ENCODE measurements around the gene SMIM7. TPM values are rescaled to one million over a fixed set of nuclear protein-coding genes. Genes with fewer than 3 reads are reported as not detected.

Gene SMIM7
- total and polyA plus RNA-seq, 2 of the 13 experiments (the other 11 are each of a cell fraction or from before 2014, with no cell fraction given): 55.7 to 74.9 TPM

- no peak for FAIRE-seq
- Histone ChIP-seq H3K9me3 (ENCODE audit: low read length) (no peaks in the 10 kb centered on the region), H3K4me2 (ENCODE audit: low read depth, low read length) (no peak overlapping the region), H3K27me3 (ENCODE audit: control insufficient read depth in 1 of 2, insufficient read depth in 2 of 2, low read length in 2 of 2) (no peaks in the 10 kb centered on the region), H3K4me1 (ENCODE audit: insufficient read depth, low read length) (peaks cover 14% of the 10 kb centered on the region), H3K4me3 (replicated peaks in 1 of 3; ENCODE audit: insufficient read depth in 1 of 3, low read depth in 2 of 3, low read length in 3 of 3) (no peak overlapping the region), H2AFZ (ENCODE audit: low read length) (no peak overlapping the region), H3K9ac (ENCODE audit: insufficient read depth, low read depth, low read length) (no peak overlapping the region), H4K20me1 (ENCODE audit: insufficient read depth, low read length) (no peaks in the 10 kb centered on the region), H3K79me2 (ENCODE audit: insufficient read depth, low read length) (no peaks in the 10 kb centered on the region), H3K36me3 (replicated peaks in 1 of 2; ENCODE audit: control insufficient read depth in 1 of 2, insufficient read depth in 2 of 2, low read length in 2 of 2) (peaks cover 2 to 7% of the 10 kb centered on the region in 2 experiments; a peak in 3 of 5 replicates), H3K27ac (ENCODE audit: extremely low read length, insufficient read depth, low read length) (no peak overlapping the region)
- CTCF ChIA-PET (ENCODE audit: low intra/inter-chr PET ratio, low total read pairs): no interaction called here
- intact Hi-C loops (cut with micrococcal nuclease; ENCODE audit: unreplicated experiment) (no loop called here), in situ Hi-C loops (cut with HindIII; ENCODE audit: extremely low pct_ligation_motif_present, low pct_unique_long_range_greater_than_20kb) (no loop called here)
- POLR2A ChIA-PET: no interaction called here
- WGBS (ENCODE audit: low lambda C conversion rate): 100% methylated on average over 2 of the region's 2 CpGs
- DNase-seq (ENCODE audit: low spot score): no peak
- BruUV-seq (replicated peaks): no TSS peak
- no peak for ATAC-seq
- no peak for TF ChIP-seq PREB (CRISPR knock-in tag; IDR thresholded peaks at IDR 0.05)
- no peak for TF ChIP-seq NR1H2 (CRISPR knock-in tag; IDR thresholded peaks at IDR 0.05; ENCODE audit: borderline replicate concordance, low read depth)
- no peak for TF ChIP-seq DMAP1 (CRISPR knock-in tag; IDR thresholded peaks at IDR 0.05)
- TF ChIP-seq ZNF639 (CRISPR knock-in tag; conservative IDR thresholded peaks at IDR 0.05): no peak
- TF ChIP-seq THYN1 (CRISPR knock-in tag; IDR thresholded peaks at IDR 0.05; ENCODE audit: borderline replicate concordance, low read depth): no peak
- TF ChIP-seq SP5 (CRISPR knock-in tag; IDR thresholded peaks at IDR 0.05; ENCODE audit: borderline replicate concordance, low read depth): no peak
- TF ChIP-seq ZNF431 (CRISPR knock-in tag; IDR thresholded peaks at IDR 0.05; ENCODE audit: borderline replicate concordance, low read depth): no peak
- no peak for TF ChIP-seq HNF4A (CRISPR knock-in tag; IDR thresholded peaks at IDR 0.05)
- TF ChIP-seq ATF1 (CRISPR knock-in tag; IDR thresholded peaks at IDR 0.05): no peak
- TF ChIP-seq SUZ12 (IDR thresholded peaks at IDR 0.05; ENCODE audit: low read depth, low read length): no peak
- TF ChIP-seq KDM3A (CRISPR knock-in tag; IDR thresholded peaks at IDR 0.05; ENCODE audit: low read depth): no peak
- TF ChIP-seq ZBED4 (CRISPR knock-in tag; IDR thresholded peaks at IDR 0.05; ENCODE audit: borderline replicate concordance): no peak
- TF ChIP-seq HIC2 (CRISPR knock-in tag; IDR thresholded peaks at IDR 0.05; ENCODE audit: low read depth): no peak
Observed at GRCh38 chr19:16682539-16682938, 22.6 kb upstream of the SMIM7 start.
